ENCODE results near the gene CYP46A1. TPM values are rescaled to one million over a fixed set of nuclear protein-coding genes. Genes with fewer than 3 reads are reported as not detected.

CYP46A1 gene
- total and polyA plus RNA-seq, 3 donors from 2014 or later: 2.5 to 4.6 (median 4.2) TPM

DNA sequence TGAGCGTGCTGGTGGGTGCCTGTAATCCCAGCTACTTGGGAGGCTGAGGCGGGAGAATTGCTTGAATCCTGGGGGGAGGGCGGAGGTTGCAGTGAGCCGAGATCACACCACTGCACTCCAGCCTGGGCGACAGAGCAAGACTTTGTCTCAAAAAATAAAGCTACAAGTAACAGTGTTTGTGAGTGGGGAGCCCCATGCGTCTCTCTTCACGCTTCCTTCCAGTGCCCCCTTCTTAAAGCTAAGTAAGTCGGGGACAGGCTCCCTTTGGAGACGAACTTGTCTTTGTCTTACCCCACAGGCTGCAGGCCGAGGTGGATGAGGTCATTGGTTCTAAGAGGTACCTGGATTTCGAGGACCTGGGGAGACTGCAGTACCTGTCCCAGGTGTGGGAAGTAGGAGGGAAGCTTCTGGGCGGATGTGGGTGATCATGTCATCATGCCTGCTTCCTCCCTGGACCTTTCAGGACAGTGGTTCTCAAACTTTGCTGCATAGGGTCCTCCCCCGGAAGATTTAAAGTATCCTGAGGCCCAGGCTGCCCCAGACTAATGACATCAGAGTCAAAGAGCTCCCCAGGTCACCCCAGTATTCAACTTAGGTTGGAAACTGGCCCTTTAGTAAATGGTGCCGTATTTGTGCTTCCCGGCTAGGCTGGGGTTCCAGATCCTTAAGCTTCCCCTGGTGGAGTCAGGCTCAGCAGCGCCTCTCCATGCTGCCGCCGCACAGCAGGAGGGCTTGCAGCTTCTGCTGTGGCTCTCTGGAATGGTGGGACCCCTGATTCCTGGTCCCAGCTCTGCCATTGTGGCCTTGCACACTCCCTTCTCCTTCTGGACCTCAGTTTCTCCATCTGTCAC is 37.1 kb downstream of the CYP46A1 start:
- intact Hi-C loops (cut with DNase I; ENCODE audit: low total_unique reads): no loop called here
- DNase-seq: no peak
- Histone ChIP-seq H3K27ac (no peak overlapping the region), H3K4me1 (no peaks in the 10 kb centered on the region), H3K36me3 (ENCODE audit: low read depth, missing control alignments) (no peaks in the 10 kb centered on the region), H3K4me3 (no peak overlapping the region), H3K27me3 (no peaks in the 10 kb centered on the region), H3K9me3 (no peaks in the 10 kb centered on the region)
- TF ChIP-seq, protein P1, sequence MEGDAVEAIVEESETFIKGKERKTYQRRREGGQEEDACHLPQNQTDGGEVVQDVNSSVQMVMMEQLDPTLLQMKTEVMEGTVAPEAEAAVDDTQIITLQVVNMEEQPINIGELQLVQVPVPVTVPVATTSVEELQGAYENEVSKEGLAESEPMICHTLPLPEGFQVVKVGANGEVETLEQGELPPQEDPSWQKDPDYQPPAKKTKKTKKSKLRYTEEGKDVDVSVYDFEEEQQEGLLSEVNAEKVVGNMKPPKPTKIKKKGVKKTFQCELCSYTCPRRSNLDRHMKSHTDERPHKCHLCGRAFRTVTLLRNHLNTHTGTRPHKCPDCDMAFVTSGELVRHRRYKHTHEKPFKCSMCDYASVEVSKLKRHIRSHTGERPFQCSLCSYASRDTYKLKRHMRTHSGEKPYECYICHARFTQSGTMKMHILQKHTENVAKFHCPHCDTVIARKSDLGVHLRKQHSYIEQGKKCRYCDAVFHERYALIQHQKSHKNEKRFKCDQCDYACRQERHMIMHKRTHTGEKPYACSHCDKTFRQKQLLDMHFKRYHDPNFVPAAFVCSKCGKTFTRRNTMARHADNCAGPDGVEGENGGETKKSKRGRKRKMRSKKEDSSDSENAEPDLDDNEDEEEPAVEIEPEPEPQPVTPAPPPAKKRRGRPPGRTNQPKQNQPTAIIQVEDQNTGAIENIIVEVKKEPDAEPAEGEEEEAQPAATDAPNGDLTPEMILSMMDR (IDR thresholded peaks at IDR 0.05): no peak
- TF ChIP-seq POLR2A (IDR thresholded peaks at IDR 0.05): no peak
- 92 to 95% methylated on average over 9 to 18 of the region's 18 CpGs for WGBS, 2 donors

DNA sequence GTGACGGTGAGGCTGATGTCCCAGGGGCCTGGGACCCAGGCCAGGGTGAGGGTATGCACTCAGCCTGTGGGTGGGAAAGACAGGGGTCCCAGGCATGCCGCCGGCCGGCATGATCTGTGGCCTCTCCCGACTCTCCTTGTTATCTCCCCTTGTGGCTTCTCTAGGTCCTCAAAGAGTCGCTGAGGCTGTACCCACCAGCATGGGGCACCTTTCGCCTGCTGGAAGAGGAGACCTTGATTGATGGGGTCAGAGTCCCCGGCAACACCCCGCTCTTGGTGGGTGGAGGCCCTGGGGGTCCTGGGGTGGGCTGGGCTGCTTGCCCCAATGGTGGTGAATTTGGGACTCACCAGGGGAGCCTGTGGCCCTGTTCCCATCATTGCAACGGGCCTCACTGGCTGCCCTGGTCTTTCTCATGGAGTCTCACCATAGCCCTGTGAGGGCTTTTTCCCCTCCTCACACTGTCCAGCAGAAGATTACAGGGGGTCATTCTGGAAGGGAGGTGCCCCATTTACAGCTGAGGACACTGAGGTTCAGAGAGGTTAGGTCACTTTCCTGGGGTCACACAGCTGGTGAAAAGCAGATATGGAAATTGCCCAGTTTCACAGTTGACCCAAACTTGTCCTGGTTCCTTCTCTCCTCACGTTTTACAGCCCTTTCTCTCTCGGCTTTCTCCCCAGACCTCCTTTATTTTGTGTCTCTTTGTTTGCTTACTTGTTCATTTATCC is 37.9 kb downstream of the CYP46A1 start:
- no peaks in the 10 kb centered on the region for H3K4me1 ChIP-seq
- H3K36me3 ChIP-seq (ENCODE audit: low read depth, missing control alignments): no peaks in the 10 kb centered on the region
- no peak for TF ChIP-seq POLR2A (IDR thresholded peaks at IDR 0.05)
- TF ChIP-seq, protein P1 (IDR thresholded peaks at IDR 0.05): no peak
- no peaks in the 10 kb centered on the region for H3K27me3 ChIP-seq
- no peak overlapping the region for H3K27ac ChIP-seq
- no peaks in the 10 kb centered on the region for H3K9me3 ChIP-seq
- no peak overlapping the region for H3K4me3 ChIP-seq
- DNase-seq: no peak
- intact Hi-C loops (cut with DNase I; ENCODE audit: low total_unique reads): no loop called here
- 86 to 87% methylated on average over 9 to 12 of the region's 12 CpGs for WGBS, 2 donors

GRCh38 chr14:99722741-99723140 is 38.6 kb downstream of the CYP46A1 start:
- intact Hi-C loops (cut with DNase I; ENCODE audit: low total_unique reads): no loop called here
- H3K27ac ChIP-seq: no peak overlapping the region
- 92 to 93% methylated on average over 9 of the region's 9 CpGs for WGBS, 2 donors
- H3K4me1 ChIP-seq: no peaks in the 10 kb centered on the region
- no peak for DNase-seq
- H3K4me3 ChIP-seq: no peak overlapping the region
- TF ChIP-seq, protein P1 (IDR thresholded peaks at IDR 0.05): no peak
- no peak for TF ChIP-seq POLR2A (IDR thresholded peaks at IDR 0.05)
- H3K36me3 ChIP-seq (ENCODE audit: low read depth, missing control alignments): no peaks in the 10 kb centered on the region
- H3K27me3 ChIP-seq: no peaks in the 10 kb centered on the region
- no peaks in the 10 kb centered on the region for H3K9me3 ChIP-seq

DNA sequence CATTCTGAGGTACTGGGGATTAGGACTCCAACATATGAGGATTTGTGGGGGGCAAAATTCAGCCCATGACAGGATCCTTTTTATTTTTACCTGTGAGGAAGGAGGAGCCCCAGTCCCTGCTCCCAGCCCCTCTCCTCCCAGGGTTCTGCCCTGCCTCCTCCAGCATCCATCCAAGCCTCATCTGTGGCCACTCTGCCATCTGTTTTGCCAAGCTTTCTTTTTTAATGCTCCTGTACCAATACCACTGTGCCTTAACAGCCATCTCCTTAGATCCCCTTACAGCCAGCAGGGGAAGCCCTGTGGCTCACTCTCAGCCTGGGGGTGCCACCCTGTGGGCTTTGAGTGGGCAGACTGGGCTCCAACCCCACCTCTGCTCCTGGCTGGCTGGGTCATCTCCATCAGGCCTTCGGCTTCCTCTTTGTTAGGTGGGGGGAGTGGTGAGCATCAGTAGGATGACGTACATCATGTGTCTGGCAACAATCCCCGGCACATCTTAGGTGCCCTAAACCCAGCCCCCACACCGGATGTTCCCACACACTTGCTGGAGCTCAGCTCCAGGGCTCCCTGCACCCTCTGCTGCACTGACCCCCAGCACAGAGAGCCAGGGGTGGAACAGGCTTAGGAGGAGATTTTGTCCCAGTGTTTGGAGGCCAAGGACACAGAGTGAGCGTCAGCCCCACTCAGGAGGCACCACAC is 40.2 kb downstream of the CYP46A1 start:
- Histone ChIP-seq H3K9me3 (no peaks in the 10 kb centered on the region), H3K36me3 (ENCODE audit: low read depth, missing control alignments) (no peaks in the 10 kb centered on the region), H3K4me3 (no peak overlapping the region), H3K4me1 (no peaks in the 10 kb centered on the region), H3K27ac (no peak overlapping the region), H3K27me3 (no peaks in the 10 kb centered on the region)
- WGBS, 2 donors: 53 to 69% methylated on average over 3 to 5 of the region's 5 CpGs
- TF ChIP-seq POLR2A (IDR thresholded peaks at IDR 0.05): no peak
- TF ChIP-seq, protein P1 (IDR thresholded peaks at IDR 0.05): no peak
- intact Hi-C loops (cut with DNase I; ENCODE audit: low total_unique reads): no loop called here
- DNase-seq: no peak
